GM12865 (cell line): ENCODE data around the gene QTRT2.

Experiments used
- DNase-seq: peaks from one replicate; pipeline ENCODE4 v3.0.0; 2010; ENCODE audit warnings: low read depth
- H3K4me3 ChIP-seq: 2 replicates; pipeline ENCODE4 v1.5.1; 2011; ENCODE audit warnings: mild to moderate bottlenecking, low read depth, low read length, control low read depth
- TF ChIP-seq, protein P1 (sequence below): IDR thresholded peaks from 2 replicates; pipeline ENCODE4 v1.5.1; 2011; ENCODE audit warnings: low read length, control low read depth, low read depth, inconsistent platforms; ENCODE audit not compliant: insufficient read depth; ENCODE audit errors: missing control alignments

The QTRT2 gene

DNA sequence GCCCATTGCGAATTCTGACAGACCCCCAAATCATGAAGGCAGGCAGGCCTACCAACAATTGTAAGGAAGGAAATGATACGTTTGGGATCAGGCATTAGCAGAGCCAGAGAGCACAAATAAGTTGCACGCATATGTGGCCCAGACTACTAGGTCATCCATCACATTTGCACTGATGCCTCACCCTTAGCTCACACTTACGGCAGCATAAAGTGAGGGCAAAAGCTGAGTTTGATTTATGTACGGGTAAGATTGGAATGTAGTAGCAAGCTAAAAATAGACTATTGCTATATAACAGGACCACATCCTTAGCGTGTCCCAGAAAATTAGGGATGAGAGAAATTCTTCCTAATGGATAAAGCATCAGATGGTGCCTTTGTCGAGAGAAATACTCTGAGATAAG is 58.6 kb downstream of the QTRT2 start:
- DNase-seq: no peak
- H3K4me3 ChIP-seq: no peak overlapping the region
- TF ChIP-seq, protein P1, sequence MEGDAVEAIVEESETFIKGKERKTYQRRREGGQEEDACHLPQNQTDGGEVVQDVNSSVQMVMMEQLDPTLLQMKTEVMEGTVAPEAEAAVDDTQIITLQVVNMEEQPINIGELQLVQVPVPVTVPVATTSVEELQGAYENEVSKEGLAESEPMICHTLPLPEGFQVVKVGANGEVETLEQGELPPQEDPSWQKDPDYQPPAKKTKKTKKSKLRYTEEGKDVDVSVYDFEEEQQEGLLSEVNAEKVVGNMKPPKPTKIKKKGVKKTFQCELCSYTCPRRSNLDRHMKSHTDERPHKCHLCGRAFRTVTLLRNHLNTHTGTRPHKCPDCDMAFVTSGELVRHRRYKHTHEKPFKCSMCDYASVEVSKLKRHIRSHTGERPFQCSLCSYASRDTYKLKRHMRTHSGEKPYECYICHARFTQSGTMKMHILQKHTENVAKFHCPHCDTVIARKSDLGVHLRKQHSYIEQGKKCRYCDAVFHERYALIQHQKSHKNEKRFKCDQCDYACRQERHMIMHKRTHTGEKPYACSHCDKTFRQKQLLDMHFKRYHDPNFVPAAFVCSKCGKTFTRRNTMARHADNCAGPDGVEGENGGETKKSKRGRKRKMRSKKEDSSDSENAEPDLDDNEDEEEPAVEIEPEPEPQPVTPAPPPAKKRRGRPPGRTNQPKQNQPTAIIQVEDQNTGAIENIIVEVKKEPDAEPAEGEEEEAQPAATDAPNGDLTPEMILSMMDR: no peak

DNA sequence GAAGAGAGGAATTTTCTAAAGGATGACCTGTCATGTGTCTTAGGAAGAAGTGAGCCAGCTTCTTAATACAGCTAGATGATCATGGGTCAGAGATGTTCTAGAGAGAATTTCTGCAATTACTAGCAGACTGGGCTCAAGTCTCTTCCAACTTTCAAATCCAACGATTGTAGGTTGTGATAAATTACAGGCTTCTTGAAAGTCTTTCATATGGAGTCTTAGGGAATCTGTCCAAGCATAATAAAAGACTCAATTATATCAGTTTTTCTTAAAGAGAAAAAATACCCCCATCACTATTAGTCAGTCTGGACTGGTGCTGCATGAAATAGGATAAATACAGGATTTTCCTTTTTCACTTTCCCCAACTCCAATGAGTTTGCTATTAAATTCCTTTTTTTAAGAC is 63.2 kb downstream of the QTRT2 start:
- TF ChIP-seq, protein P1: no peak
- DNase-seq: no peak
- H3K4me3 ChIP-seq: no peak overlapping the region

DNA sequence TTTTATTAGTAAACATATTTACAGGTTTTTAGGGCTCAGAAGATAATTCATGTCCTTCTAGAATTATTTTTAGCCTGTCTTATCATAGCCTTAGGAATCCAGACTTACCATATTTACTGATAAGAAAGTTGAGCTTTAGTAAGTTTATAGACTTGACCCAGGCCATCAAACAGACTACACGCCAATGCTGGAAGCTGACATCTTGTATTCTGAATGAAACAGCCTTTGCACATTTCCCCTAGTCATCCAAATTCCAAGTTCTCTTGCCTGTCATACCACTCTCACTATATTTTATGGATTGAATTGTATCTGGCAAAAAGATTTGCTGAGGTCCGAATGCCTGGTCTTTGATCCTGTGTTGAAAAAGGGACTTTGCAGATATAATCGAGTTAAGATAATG is 63.7 kb downstream of the QTRT2 start:
- TF ChIP-seq, protein P1: no peak
- no peak for DNase-seq
- H3K4me3 ChIP-seq: no peak overlapping the region

DNA sequence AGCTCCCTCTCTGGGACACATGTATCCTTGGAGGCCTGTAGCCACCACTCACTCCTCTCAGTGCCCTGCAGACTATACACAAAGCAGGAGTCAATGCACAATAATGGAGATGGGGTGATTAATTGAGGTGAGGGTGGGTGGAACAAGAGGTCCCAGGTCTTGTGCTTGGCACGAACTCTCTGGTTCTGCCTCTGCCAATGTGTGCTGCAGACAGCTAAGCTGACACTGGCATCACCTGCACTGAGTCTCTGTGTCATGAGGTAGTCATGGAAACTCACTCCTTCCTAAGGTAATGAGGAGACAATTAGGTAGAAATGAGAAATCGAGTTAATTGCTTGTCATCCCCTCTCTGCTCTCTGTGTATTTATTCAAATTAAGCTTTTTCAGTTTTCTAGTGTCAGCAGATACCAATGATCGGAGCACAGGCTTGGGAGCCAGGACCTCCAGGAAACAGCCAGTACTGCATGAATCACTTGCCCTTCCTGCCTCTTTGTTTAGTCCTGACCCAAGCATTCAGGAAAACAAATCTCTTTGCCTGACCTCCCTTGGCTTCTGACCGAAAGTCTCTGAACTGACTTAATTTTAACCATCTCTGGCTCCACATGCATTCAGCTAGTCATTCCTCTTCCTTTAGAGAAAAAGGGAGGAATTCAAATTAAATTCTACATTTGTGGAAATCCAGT is 65.6 kb downstream of the QTRT2 start:
- no peak overlapping the region for H3K4me3 ChIP-seq
- DNase-seq: no peak
- TF ChIP-seq, protein P1: no peak

DNA sequence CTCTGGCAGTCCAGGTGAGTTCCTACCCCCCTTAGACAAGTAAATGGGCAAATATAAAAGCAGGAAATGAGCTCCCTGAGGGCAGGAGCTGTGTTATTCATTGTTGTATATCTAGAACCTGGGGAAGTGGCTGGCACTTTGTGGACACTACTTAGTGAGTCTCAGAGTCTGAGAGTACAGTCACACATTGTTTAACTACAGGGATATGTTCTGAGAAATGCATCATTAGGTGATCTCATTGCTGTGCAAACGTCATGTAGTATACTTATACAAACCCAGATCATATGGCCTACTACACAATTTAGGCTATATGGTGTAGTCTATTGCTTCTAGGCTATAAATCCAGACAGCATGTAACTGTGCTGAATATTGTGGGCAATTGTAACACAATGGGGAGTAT is 69.9 kb downstream of the QTRT2 start:
- no peak for DNase-seq
- H3K4me3 ChIP-seq: no peak overlapping the region
- TF ChIP-seq, protein P1: no peak

DNA sequence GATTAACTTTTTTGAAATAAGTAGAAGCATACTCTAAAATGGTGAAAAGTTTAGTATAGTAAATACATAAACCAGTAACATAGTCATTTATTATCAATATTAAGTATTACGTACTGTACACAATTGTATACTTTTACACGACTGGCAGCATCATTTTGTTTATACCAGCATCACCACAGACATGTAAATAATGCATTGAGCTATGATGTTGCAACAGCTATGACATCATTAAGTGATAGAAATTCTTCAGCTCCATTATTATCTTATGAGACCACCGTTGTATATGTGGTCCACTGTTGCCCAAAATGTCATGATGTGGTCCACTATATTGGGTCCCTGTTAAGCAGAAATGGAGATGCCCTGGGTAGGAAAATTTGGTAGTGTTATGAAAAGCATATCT is 71.0 kb downstream of the QTRT2 start:
- no peak overlapping the region for H3K4me3 ChIP-seq
- no peak for DNase-seq
- TF ChIP-seq, protein P1: no peak

DNA sequence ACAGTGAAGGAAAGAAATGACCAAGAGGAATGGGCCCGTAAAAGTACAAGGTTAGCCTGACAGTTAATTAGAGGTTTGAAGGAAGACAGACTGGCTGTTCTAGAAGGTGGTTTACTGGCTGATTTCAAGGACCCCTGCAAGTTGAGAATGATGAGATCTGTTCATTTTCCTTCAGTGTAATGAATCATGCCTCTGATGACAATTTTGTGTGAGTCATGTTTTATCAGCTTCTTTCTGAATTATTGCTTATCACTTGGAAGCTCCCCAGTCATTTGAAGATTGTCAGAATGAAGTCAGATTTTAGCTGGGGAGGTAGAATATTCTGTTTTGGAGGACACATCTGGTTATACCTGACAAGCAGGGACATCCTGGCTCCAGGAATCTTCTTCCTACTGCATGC is 71.7 kb downstream of the QTRT2 start:
- no peak for DNase-seq
- TF ChIP-seq, protein P1: no peak
- no peak overlapping the region for H3K4me3 ChIP-seq
